Breast epithelium (tissue), 3 donors: ENCODE measurements around the gene PBX4.
A peak's percentile ranks its signal among the peaks of the same experiment; 100 is the strongest.

ENCODE experiments used
- POLR2AphosphoS5 ChIP-seq, 3 donors: sonication (generic); formaldehyde crosslinking; IDR thresholded peaks; one replicate each; pipeline ENCODE4 v1.6.1; 2017; ENCODE audit warnings: antibody characterized with exemption in 3 of 3
- TF ChIP-seq, protein P1 (sequence below), 3 donors: fragments of 450-650 bp; IDR thresholded peaks; one replicate each; pipeline ENCODE4 v1.5.1; 2016 to 2017; ENCODE audit warnings: antibody characterized with exemption in 3 of 3, mild to moderate bottlenecking in 3 of 3, moderate library complexity in 3 of 3

- TF ChIP-seq, protein P1, sequence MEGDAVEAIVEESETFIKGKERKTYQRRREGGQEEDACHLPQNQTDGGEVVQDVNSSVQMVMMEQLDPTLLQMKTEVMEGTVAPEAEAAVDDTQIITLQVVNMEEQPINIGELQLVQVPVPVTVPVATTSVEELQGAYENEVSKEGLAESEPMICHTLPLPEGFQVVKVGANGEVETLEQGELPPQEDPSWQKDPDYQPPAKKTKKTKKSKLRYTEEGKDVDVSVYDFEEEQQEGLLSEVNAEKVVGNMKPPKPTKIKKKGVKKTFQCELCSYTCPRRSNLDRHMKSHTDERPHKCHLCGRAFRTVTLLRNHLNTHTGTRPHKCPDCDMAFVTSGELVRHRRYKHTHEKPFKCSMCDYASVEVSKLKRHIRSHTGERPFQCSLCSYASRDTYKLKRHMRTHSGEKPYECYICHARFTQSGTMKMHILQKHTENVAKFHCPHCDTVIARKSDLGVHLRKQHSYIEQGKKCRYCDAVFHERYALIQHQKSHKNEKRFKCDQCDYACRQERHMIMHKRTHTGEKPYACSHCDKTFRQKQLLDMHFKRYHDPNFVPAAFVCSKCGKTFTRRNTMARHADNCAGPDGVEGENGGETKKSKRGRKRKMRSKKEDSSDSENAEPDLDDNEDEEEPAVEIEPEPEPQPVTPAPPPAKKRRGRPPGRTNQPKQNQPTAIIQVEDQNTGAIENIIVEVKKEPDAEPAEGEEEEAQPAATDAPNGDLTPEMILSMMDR (IDR thresholded peaks at IDR 0.05): peak in 2 of 3 donors; percentile 33 to 34
- TF ChIP-seq POLR2AphosphoS5 (IDR thresholded peaks at IDR 0.05): no peak
Observed at GRCh38 chr19:19554074-19555023, 64.1 kb downstream of the PBX4 start.
